Posterior cingulate gyrus (tissue), 11 donors: ENCODE data around the gene MRGPRX3.
"Not testable (repeated sequence)": the region's sequence is repeated elsewhere in the genome, so short reads cannot be mapped to it uniquely, and the experiment has no call there.

Experiments
- DNase-seq, 10 donors: peaks; one replicate each; pipeline versions ENCODE4 v3.0.0 to v3.0.0-alpha.2; 2020 to 2021; ENCODE audit warnings: mixed read lengths in 3 of 10
- intact Hi-C: fragments of 100-400 bp; cut with DNase I; formaldehyde crosslinking; loops from one replicate; pipeline ENCODE4 v1.15.1; 2023

Gene MRGPRX3

DNA sequence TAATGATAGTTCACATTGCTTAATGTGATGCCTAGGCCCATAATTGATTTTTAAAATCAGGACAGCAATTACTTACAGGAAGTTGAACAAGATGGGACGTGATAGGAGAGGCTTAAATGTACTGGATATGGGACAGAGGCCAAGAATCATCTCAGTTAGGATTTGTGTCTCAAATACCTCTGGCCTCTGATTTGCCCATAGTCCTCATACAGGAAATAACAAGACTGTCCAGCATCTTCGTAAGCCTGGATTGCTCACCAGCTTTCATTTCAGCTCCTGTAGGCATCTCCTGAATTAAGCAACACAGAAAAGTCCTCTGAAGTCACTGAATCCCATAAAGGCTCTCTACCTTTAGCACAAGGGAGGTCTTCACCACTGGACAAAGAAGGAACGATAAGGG lies at the start of gene MRGPRX3:
TSS of gene MRGPRX3 (plus strand) at position 231 of the 400 bp plus-strand sequence. CDS start 4,632 bp downstream, outside the sequence.
- intact Hi-C loops: no loop called here
- no peak for DNase-seq

DNA sequence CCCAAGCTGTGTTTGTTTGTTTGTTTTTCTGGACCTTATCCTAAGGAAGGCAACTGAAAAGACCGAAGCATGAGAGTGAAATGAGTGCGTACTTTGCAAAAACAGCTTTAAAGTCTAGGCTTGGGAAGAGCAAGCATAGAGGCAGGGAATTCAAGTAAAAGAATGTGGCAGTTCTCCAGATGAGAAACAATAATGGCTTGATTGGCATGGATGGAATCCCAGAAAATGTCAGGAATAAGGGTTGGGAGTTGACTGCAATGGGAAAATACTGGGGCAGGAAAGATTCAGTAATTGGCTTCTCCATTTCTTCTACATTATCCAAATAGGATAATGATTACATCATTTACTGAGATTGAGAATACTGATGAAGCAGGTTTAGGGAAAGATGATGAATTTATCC lies 44.0 kb upstream of the MRGPRX3 start:
- intact Hi-C loops: no loop called here
- no peak for DNase-seq

DNA sequence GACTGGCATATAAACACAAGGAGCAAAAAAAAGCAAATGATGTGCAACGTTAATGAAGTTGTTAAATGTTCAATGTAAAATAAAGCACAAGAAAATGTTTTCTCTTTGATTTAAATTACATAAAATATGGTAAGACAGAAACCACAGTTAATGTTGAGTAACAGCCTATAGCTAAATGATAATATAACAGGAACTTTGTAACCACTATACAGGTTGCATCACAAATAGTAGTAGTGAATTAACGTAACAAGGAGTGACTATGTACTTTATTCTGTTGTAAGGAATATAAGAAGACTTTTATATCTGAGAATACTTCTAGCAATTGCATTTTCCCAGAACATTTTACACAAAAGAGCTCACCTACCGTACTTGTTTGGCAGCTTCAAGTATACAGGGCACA lies 43.4 kb upstream of the MRGPRX3 start:
- DNase-seq: no peak
- intact Hi-C loops: no loop called here

- no peak for DNase-seq
- intact Hi-C loops: no loop called here
Measured at GRCh38 chr11:18091731-18092130, 40.6 kb upstream of the MRGPRX3 start.

- intact Hi-C loops: no loop called here
- DNase-seq: no peak
Measured at GRCh38 chr11:18093959-18094358, 38.4 kb upstream of the MRGPRX3 start.

GRCh38 chr11:18100926-18101656 lies 31.3 kb upstream of the MRGPRX3 start:
- no peak for DNase-seq
- intact Hi-C loops: no loop called here

GRCh38 chr11:18105086-18105801 lies 27.1 kb upstream of the MRGPRX3 start:
- intact Hi-C loops: loop anchor here (5.0 kb wide), 1 partner anchor 93 kb away; the partner anchor contains the start of gene SERGEF
- no peak for DNase-seq

- DNase-seq: peak; percentile 77 to 98 (median 88)
- intact Hi-C loops: loop anchor here (2.0 to 5.0 kb wide), 2 partner anchors 94 to 115 kb away; partner anchors contain the start of gene SERGEF
Measured at GRCh38 chr11:18105802-18106574, 26.4 kb upstream of the MRGPRX3 start, which contains the start of gene SAAL1. SAAL1 (minus strand) TSS chr11:18106082; CDS start chr11:18106041, 41 bp downstream.

DNA sequence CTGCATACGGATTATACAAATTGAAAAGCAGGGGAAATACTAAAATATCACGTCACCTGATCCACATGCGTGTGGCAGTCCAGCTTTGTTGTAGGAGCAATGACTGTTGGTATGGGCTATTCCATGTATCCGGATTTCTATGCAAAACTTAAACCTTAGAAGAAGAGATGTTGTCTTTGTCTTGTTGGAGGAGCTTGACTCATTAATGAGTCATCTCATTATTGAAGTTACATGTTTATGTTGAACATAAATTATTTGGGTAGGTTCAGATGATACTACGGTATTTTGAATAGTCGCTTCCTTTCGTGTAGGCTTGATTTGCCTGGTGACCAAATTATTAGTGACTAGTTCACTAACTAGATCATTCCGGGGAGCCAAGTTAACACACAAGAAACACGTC lies 25.7 kb upstream of the MRGPRX3 start:
- intact Hi-C loops: loop anchor here (2.0 to 5.0 kb wide), 2 partner anchors 94 to 116 kb away; partner anchors contain the start of gene SERGEF
- no peak for DNase-seq

DNA sequence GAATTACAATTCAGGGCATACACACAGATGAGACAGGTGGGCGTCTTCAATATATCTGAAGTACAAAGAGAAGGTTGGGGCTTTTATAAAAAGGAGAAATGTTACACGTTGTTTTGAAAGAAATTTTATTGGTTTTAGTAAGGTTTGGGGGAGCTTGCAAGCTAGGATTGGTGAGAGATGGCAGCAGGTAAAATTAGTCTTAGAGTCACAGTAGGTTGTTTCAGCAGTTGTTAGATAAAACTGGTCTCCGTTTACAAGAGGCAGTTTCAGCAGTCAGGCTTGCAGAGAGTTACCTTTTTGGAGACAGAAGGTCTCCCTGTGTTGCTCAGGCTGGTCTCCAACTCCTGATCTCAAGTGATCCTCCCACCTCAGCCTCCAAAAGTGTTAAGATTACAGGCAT lies 24.1 kb upstream of the MRGPRX3 start:
- intact Hi-C loops: loop anchor here (5.0 kb wide), 1 partner anchor 96 kb away; the partner anchor contains the start of gene SERGEF

GRCh38 chr11:18111005-18111404 lies 21.4 kb upstream of the MRGPRX3 start:
- intact Hi-C loops: loop anchor here (10.0 kb wide), 1 partner anchor 624 kb away; no protein-coding TSS in a partner anchor
- DNase-seq: no peak

More for the DNA sequence above, 24.1 kb upstream of the MRGPRX3 start:
- no peak for DNase-seq

DNA sequence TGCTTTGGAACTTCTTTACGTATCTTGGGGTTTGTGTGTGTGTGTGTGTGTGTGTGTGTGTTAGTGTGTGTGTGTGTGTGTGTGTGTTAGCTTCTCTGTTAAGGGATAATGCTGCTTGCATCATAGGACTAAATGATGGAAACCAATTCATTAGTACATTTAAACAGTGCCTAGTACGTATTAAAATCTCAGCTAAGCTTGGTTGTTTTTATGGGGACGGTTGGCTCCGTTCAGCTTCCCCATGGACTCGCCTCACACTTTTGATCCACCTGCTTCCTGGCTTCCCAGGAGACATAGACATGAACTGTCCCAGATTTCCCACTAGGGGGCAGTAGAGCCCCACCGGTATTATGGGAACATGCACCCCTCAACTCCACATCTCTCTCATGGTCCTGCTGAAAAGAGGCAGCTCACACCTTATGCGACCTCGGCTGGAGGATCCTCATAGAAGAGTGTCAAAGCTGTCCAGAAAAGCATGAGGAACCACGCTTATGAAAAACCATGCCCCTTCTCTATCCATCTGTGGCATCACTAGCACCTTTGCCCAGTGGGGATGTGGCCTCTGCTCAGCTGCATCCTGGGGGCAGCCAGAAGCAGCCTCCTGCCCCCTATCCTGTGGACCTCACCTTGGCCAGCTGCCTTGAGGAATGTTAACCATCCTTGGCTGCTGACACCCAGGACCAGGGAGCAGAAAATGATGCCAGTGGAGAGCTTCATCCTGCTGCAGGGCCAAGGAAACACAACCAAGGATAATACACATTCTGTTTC lies 16.8 kb upstream of the MRGPRX3 start:
- intact Hi-C loops: loop anchor here (10.0 kb wide), 1 partner anchor 619 kb away; no protein-coding TSS in a partner anchor
- DNase-seq: peak in 8 of 10 donors; percentile 28 to 93 (median 65)

GRCh38 chr11:18121331-18121828 lies 11.0 kb upstream of the MRGPRX3 start:
- DNase-seq: peak in 1 of 10 donors; percentile 66
- intact Hi-C loops: not testable (repeated sequence)

DNA sequence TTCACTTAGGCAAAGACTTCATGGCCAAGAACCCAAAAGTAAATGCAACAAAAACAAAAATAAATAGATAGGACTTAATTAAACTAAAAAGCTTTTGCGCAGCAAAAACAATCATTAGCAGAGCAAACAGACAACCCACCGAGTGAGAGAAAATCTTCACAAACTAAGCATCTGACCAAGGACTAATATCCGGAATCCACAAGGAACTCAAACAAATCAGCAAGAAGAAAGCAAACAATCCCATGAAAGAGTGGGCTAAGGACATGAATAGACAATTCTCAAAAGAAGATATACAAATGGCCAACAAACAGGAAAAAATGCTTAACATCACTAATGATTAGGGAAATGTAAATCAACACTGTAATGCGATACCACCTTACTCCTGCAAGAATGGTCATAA lies 1.3 kb upstream of the MRGPRX3 start:
- DNase-seq, intact Hi-C loops: not testable (repeated sequence)

GRCh38 chr11:18135308-18135707 lies 2.9 kb downstream of the MRGPRX3 start:
- no peak for DNase-seq
- intact Hi-C loops: no loop called here

DNA sequence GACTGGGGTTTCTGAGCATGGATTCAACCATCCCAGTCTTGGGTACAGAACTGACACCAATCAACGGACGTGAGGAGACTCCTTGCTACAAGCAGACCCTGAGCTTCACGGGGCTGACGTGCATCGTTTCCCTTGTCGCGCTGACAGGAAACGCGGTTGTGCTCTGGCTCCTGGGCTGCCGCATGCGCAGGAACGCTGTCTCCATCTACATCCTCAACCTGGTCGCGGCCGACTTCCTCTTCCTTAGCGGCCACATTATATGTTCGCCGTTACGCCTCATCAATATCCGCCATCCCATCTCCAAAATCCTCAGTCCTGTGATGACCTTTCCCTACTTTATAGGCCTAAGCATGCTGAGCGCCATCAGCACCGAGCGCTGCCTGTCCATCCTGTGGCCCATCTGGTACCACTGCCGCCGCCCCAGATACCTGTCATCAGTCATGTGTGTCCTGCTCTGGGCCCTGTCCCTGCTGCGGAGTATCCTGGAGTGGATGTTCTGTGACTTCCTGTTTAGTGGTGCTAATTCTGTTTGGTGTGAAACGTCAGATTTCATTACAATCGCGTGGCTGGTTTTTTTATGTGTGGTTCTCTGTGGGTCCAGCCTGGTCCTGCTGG lies 4.9 kb downstream of the MRGPRX3 start:
- peak in 1 of 10 donors; percentile 76 for DNase-seq
- intact Hi-C loops: no loop called here

- intact Hi-C loops: no loop called here
Measured at GRCh38 chr11:18140145-18140544, 7.8 kb downstream of the MRGPRX3 start.

DNA sequence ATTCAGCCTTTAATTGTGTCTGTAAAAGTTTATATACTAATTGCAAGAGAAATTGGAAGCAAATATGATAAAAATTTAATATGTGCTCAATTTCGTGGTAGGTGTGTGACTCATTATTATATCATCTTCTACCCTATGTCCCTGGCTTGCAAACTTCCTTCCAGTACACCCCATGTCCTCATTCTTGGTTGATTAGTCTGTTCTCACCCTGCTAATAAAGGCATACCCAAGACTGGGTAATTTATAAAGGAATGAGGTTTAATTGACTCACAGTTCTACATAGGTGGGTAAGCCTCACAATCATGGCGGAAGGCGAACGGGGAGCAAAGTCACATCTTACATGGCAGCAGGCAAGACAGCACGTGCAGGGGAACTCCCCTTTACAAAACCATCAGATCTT lies 11.9 kb downstream of the MRGPRX3 start:
- no peak for DNase-seq
- intact Hi-C loops: no loop called here

More at GRCh38 chr11:18140145-18140544, 7.8 kb downstream of the MRGPRX3 start:
- no peak for DNase-seq

DNA sequence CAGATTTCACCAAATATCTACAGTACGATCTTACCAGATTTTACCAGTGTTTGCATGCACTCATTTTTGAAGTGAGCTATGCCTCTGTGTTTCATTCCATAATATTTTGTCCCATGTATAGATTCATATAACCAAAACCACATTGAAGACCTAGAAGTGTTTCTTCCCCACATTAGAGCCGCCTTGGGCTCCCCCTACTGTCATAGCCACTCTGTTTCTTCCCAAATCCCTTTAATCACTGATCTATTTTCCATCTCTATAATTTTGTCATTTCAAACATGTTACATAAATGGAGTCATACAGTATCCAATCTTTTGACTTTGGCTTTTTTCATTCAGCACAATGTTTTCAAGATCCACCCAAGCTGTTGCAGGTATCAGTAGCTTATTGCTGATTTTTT lies 12.7 kb downstream of the MRGPRX3 start:
- DNase-seq: no peak
- intact Hi-C loops: no loop called here
